Umbilical cord (tissue), 2 donors: Measurements from ENCODE around the gene CHSY1. TPM values are rescaled to one million over a fixed set of nuclear protein-coding genes. Genes with fewer than 3 reads are reported as not detected.
"Not testable (repeated sequence)": the region's sequence is repeated elsewhere in the genome, so short reads cannot be mapped to it uniquely, and the experiment has no call there.

ENCODE experiments used
- DNase-seq: peaks from one replicate; pipeline ENCODE4 v3.0.0-alpha.2; 2015; ENCODE audit warnings: low spot score
- total RNA-seq: library from RNA; depleted of rRNA; stranded (reverse); fragments of >200 nt; gene quantifications from one replicate; pipeline ENCODE4 v1.2.3, GENCODE V29; 2014; ENCODE audit warnings: low replicate concordance; ENCODE audit not compliant: insufficient read depth

CHSY1 gene
- total RNA-seq, 1 donor from 2014 or later, result 50.6 TPM

DNA sequence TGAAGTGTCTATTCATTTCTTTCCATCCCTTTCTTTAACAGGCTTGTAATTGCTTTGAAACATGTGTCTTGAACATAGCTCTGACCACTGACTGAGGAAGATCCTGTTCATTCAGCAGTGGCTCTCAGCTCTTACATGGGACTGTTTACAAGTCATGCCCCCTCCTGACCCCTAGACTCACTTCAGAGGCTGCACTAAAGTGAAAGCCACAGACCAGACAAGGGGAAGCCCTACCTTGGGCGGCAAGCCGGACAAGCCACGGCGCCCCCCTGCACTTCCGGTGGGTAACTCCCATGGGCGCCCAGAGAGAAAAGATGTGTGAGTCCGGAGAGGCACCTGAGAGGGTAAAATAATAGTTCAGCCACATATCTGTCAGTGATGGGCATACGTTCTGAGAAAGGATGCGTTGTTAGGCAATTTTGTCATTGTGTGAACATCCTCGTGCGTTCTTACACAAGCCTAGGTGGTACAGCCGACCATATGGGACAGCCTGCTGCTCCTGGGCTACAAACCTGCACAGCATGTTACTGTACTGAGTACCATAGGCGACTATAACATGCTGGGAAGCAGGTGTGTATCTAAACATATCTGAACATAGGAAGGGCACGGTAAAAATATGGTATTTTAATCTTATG lies 116.2 kb downstream of the CHSY1 start:
- no peak for DNase-seq

DNA sequence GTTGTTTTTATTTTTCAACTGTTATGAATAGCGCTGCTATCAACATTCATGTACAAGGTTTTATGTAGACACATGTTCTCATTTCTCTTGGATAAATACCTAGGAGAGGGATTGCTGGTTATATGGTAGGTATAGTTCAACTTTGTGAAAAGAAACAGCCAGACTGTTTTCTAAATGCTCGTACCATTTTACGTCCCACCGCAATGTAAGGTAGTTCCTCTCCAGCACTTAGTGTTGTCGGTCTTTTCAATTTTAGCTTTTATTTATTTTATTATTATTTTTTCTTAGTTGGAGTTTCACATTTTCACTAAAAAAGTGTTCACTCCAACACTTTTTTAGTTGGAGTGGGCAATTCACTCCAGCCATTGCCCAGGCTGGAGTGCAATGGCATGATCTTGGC lies 117.1 kb downstream of the CHSY1 start:
- no peak for DNase-seq

DNA sequence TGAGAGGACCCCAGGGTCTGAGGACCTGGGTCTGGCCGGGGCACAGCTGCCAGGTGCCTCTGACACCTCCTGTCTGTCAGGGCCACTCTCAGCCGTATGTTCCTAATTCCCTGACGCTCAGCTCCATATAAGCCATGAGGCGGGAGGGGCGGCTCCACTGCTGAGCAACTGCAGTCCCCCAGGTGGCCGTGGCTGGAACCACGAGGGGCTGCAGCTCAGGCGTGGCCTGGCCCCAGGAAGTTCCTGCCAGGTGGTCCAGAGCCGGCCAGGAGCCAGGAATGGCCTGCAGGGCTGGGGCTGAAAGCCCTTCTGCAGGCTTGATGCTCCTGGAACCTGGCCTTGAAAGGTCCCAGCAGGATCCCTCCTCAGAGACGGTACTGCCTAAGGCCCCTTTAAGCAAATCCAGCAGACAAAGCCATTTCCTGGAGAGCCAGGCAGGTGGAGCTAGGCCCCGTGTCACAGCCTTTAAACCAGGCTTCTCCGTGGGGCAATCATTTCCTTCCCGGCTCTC lies 118.0 kb downstream of the CHSY1 start:
- DNase-seq, result no peak

DNA sequence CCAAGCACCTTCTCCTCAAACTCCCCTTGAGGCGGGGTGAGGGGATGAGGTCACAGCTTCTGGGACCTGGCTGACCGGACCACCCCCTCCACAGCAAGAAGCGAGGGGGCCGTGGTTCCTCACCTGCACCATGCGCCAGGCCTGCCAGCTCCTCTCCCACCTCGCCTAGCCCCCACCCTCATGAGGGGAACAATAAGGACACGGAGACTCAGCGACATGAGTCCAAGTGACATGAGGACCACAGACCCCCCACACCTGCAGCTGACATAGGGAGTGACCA lies 118.7 kb downstream of the CHSY1 start:
- no peak for DNase-seq

DNA sequence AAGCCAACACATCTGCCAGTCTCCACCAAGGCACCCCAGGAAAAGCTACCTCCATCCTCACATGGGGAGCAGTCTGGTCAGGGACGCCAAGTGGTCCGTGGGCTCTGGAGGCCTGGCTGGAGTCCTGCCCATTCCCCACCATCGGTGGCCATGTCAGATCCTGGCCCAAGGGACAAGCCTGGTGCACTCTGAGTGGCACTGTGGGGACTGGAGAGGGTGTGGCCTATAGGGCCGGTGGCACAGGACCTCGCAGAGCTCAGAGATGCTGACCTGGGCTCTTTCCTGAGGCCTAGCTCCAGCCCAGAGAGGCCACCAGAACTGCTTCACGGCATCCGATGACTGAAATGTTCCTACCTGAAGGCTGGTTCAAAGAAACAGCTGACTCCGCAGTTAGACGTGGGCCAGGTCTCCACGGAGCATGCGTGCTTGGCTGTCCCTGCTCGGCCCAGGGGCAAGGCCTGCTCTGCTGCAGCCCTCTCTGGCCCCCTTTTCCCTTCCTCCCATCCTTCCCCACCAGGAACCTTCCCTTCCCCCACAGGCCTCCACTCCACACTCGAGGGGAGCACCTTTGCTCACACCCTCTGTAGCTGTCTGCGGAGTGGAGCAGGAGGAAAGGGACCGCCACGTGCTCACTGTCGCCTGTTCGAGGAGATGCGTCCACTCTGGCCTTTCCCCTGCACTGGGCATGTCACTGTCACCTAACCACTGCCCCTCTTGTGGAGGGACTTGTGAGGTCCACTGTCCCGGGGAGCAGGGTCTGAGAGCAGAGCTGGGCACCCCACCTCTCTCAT lies 119.3 kb downstream of the CHSY1 start:
- DNase-seq, result no peak

DNA sequence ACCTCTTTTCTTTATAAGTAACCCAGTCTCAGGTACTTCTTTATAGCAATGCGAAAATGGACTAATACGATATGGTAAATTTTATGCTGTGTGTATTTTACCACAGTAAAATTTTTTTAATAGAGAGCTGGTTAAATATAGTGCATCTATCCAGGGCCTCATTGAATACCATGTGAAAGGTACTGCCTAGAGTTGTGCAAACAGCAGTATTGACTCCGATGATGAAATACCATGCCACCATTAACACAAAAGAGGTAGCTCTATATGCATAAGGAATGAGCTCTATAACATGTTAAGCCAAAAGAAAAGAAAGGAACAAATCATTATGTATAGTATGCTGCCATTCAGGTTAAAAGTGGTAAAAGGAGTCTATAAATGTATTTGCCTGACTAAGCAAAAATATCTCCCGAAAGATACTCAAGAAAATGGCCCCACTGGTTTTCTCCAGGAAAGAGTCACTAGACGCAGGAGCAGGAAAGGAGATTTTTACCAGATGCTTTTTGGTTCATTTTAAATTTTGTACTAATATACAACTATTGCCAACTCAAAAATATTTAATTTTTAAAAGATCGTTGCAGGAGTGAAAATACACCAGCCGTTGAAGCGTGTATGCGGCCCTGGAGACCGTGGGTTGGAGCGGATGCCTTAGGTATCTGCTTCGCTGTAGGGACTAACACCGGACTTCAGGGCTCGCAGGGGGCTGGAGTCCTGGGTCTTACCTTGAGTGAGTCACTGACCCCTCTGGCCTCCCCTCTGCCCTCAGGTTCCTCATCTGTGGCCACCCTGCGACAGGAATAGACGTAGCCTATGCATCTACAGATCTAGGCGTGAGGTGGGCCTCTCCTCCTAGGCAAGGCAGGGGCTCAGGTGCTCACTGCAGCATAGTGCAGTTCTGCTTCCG lies 120.1 kb downstream of the CHSY1 start:
- no peak for DNase-seq

DNA sequence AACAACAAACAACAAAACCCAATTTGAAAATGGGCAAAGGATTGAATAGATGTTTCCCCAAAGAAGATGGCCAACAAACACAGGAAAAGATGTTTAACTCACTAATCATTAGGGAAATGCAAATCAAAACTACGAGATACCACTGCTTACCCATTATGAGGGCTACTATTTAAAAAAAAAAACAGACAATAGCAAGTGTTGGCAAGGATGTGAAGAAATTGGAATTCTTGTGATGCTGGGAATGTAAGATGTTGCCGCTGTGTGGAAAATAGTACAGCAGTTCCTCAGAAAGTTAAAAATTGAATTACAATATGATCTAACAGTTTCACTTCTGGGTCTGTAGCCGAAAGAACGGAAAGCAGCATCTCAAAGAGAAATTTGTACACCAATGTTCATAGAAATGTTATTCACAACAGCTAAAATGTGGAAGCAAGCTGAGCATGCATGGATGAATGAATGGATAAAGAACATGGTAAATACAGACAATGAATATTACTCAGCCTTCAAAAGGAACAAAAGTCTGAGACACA lies 121.9 kb downstream of the CHSY1 start:
- no peak for DNase-seq

DNA sequence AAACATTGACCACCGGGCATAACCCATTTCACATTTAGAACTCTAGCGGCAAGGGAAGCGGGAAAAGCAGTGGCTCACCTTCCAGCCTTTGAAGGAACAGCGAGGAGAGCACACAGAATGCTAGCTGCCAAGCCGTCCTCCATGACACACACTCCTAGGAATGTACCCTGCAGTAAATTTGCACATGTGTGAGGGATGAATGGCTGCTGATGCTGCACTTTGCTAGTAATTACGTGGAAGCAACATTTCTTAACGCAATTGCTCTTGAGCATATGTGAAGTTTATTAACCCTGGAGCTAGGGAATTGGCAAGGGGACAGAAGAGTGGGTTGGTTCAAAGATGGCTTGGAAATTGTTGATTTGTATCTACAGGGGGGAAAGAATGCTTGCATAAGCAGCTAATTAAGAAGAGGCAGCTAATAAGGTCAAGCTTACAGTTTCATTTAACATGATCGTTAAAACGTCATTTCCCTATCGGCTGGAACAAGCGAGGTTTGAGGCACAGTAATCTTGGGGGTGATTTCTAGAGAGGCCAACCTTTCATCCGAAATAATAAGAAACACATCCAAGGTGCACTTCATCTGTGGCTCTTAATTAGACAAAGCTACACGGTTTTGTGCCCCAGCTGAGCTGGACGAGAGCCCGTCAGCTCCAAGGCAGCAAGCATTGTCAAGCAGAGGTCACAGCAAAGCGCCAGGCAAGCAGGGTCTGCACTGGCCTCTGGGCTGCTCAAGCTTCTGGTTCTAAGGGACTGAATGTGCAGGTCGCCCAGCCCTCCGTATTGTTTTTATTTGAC lies 123.4 kb downstream of the CHSY1 start:
- peak; percentile 29 for DNase-seq

DNA sequence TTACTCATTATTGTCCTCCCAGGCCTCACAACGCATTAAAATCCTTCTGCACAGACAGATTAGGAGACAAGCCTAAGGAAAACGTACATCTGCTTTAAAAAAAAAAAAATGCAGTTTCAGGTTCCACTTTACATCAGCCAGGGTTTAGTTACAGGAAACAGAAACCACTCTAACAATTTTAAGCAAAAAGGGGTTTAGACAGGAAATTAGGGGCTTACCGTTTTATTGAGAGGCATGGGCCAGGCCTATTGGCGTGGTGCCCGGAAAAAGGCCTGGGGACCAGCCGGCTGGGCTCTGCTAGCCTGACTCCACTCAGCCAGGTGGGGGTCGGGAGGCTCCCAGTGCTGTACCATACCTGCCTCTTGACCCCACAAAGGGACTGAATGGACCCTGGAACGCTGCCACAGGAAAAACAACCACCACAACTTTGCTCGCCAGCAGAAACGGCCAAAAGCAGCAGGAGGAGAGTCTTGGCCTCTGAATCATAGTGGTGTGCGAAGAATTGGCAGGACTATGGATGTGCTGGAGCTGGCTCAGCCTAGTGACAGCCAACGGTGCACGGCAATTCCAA lies 124.3 kb downstream of the CHSY1 start:
- DNase-seq, result peak; percentile 84

DNA sequence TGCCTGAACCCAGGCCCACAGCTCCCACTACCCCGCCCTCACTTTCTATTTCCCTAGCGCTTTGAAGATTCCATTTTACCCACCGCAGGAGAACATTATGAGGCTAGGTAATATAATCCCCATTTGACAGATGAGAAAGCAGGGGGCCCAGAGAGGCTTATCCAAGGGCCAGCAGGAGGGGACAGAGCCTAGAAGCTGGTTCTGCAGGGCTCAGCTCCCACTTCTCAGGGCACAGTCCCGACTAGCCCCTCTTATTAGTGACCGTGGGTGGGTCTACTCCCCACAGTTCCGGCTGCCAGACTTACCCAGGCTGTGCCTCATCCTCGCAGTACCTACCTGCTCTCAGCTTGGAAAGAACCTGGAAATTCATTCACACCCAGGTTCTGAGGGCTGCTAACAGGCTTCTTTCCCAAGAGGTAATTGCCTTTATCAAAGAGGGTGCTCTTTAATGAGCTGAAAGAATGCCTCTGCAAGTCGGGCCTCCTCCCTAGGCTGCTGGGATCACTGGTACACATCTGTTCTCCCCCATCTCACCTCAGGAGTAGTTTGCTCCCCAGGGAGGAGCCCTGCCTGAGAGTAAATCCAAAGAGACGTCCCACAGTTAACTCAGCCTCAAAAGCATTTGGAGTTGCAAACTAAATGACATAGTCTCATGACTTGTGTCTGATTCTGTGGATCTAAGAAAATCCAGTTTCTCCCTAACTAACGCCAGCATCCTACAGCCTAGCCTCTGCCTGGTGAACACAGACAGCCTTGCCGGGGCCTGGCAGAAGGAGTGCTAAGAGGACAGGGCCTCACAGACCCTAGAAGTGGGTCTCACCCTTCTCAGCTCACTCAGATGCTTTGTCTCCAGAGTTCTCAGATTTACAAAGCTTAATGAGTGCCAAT lies 125.0 kb downstream of the CHSY1 start:
- peak; percentile 83 for DNase-seq

DNA sequence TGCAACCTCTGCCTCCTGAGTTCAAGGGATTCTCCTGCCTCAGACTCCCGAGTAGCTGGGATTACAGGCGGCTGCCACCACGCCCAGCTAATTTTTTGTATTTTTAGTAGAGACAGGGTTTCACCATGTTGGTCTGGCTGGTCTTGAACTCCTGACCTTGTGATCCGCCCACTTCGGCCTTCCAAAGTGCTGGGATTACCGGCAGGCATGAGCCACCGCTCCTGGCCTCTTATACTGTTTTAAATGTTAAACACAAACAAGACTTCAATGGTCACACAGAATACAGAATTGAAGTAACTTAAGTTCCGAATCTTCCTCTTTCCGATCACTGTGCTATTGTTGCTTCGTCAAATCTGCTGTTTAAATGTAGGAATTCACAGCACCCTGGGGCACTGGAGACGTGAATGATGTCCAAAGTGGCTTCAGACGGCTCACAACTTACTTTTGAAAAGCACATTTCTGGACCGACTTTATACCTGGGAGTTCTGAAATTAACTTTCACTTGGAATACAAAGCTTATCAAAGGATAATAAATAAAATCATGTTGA lies 125.9 kb downstream of the CHSY1 start:
- not testable (repeated sequence) for DNase-seq

Other genes with a start within 250 kb of the CHSY1 start
- gene SELENOS, start 25.4 kb upstream of the CHSY1 start, total RNA-seq, result 89.8 TPM
- 11.1 TPM for gene SNRPA1, start 43.2 kb upstream of the CHSY1 start, total RNA-seq
- gene PCSK6, start 237.7 kb upstream of the CHSY1 start, total RNA-seq, result 22.6 TPM